ENCODE measurements around the gene TMEM125.

GRCh38 chr1:43294761-43295160 is 25.0 kb downstream of the TMEM125 start:
- no peak for TF ChIP-seq POLR2A (IDR thresholded peaks at IDR 0.05; ENCODE audit: low read length)
- no peak for TF ChIP-seq GATA1 (IDR thresholded peaks at IDR 0.05; ENCODE audit: low read depth, low read length)
